Mesendoderm (in vitro differentiated cells): Measurements from ENCODE around the gene PLEKHA4.

Experiments
- DNase-seq: peaks from one replicate; pipeline ENCODE4 v3.0.0; 2013
- H2AK5ac ChIP-seq: 2 replicates; pipeline ENCODE4 v1.6.1; 2013; ENCODE audit warnings: low read length, inconsistent platforms
- H2BK120ac ChIP-seq: 2 replicates; pipeline ENCODE4 v1.6.1; 2013; ENCODE audit warnings: low read depth, mild to moderate bottlenecking, low read length, moderate library complexity, mixed read lengths
- H2BK15ac ChIP-seq: replicated peaks from 2 replicates; pipeline ENCODE4 v1.6.1; 2013; ENCODE audit warnings: low read depth, mild to moderate bottlenecking, moderate library complexity
- H2BK5ac ChIP-seq: 2 replicates; pipeline ENCODE4 v1.6.1; 2013; ENCODE audit warnings: low read length, inconsistent platforms
- H3K18ac ChIP-seq: 2 replicates; pipeline ENCODE4 v1.6.1; 2013; ENCODE audit warnings: mild to moderate bottlenecking, low read length, mixed read lengths
- H3K23ac ChIP-seq: one replicate; pipeline ENCODE4 v1.6.1; 2013; ENCODE audit warnings: low read length
- H3K27ac ChIP-seq: 2 replicates; pipeline ENCODE4 v1.5.1; 2013; ENCODE audit warnings: low read depth, mild to moderate bottlenecking, inconsistent platforms, low read length, moderate library complexity
- H3K27me3 ChIP-seq: 2 replicates; pipeline ENCODE4 v1.6.1; 2013; ENCODE audit warnings: low read length, control low read depth, mild to moderate bottlenecking, inconsistent platforms; ENCODE audit not compliant: insufficient read depth, poor library complexity
- H3K36me3 ChIP-seq: 2 replicates; pipeline ENCODE4 v1.6.1; 2013; ENCODE audit warnings: low read length, inconsistent platforms; ENCODE audit not compliant: control insufficient read depth, insufficient read depth
- H3K4ac ChIP-seq: one replicate; pipeline ENCODE4 v1.6.1; 2013; ENCODE audit warnings: low read depth, mild to moderate bottlenecking, low read length, moderate library complexity
- H3K4me1 ChIP-seq: 2 replicates; pipeline ENCODE4 v1.6.1; 2013; ENCODE audit warnings: low read depth, low read length, inconsistent platforms; ENCODE audit not compliant: control insufficient read depth
- H3K4me2 ChIP-seq: 2 replicates; pipeline ENCODE4 v1.6.1; 2013; ENCODE audit warnings: low read length
- H3K4me3 ChIP-seq: 2 replicates; pipeline ENCODE4 v1.5.1; 2013; ENCODE audit warnings: mild to moderate bottlenecking, low read length
- H3K56ac ChIP-seq: one replicate; pipeline ENCODE4 v1.6.1; 2013; ENCODE audit warnings: low read length
- H3K79me1 ChIP-seq: 2 replicates; pipeline ENCODE4 v1.6.1; 2013; ENCODE audit warnings: low read length, inconsistent platforms
- H3K79me2 ChIP-seq: 2 replicates; pipeline ENCODE4 v1.6.1; 2013; ENCODE audit warnings: mild to moderate bottlenecking, low read length; ENCODE audit not compliant: control insufficient read depth, insufficient read depth
- H3K9ac ChIP-seq: 2 replicates; pipeline ENCODE4 v1.6.1; 2013; ENCODE audit warnings: low read length, inconsistent platforms
- H4K5ac ChIP-seq: one replicate; pipeline ENCODE4 v1.6.1; 2013; ENCODE audit warnings: low read length
- H4K8ac ChIP-seq: one replicate; pipeline ENCODE4 v1.6.1; 2013; ENCODE audit warnings: low read depth, mild to moderate bottlenecking, control low read depth, low read length, moderate library complexity
- WGBS: extraction: QIAGEN DNeasy Blood & Tissue Kit; methylation state at CpG from one replicate; pipeline ENCODE4 v1.1.7; 2013; ENCODE audit warnings: low lambda C conversion rate, missing lambda C conversion rate; ENCODE audit not compliant: insufficient coverage; ENCODE audit errors: extremely low coverage; 5-methylcytosine and 5-hydroxymethylcytosine counted together

The PLEKHA4 gene

DNA sequence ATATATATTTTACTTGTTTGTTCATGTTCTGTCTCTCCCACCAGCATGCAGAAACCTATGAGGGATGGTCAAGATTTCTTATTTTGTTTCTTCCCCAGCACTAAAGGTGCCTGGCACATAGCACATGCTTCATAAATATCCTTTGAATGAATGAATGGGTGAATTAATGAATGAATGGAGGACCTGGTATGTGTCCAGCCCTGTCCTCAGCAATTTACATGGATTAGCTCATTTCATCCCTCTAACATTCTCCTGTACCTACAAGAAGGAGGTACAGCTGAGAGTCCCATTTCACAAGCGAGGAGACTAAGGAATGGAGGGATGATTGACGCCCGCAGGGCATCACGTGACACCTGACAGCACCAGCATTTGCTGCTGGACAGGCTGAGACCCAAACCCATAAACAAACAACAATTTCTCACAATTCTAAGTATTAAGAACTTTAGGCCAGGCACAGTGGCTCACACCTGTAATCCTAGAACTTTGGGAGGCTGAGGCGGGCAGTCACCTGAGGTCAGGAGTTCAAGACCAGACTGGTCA lies 50.8 kb downstream of the PLEKHA4 start:
- no peak overlapping the region for H2BK5ac ChIP-seq
- no peak overlapping the region for H3K56ac ChIP-seq
- no peaks in the 10 kb centered on the region for H3K79me2 ChIP-seq
- H3K9ac ChIP-seq: no peak overlapping the region
- H4K8ac ChIP-seq: no peak overlapping the region
- no peak overlapping the region for H2BK120ac ChIP-seq
- no peak overlapping the region for H3K18ac ChIP-seq
- H3K4me2 ChIP-seq: no peak overlapping the region
- no peak overlapping the region for H3K27ac ChIP-seq
- H3K27me3 ChIP-seq: no peaks in the 10 kb centered on the region
- no peak overlapping the region for H3K23ac ChIP-seq
- no peak overlapping the region for H2AK5ac ChIP-seq
- no peak overlapping the region for H4K5ac ChIP-seq
- no peaks in the 10 kb centered on the region for H3K79me1 ChIP-seq
- H3K4ac ChIP-seq: no peak overlapping the region
- no peak overlapping the region for H2BK15ac ChIP-seq
- WGBS: no CpG with 5 or more reads among the region's 5 CpGs
- no peaks in the 10 kb centered on the region for H3K36me3 ChIP-seq
- no peak for DNase-seq
- no peaks in the 10 kb centered on the region for H3K4me1 ChIP-seq
- no peak overlapping the region for H3K4me3 ChIP-seq

DNA sequence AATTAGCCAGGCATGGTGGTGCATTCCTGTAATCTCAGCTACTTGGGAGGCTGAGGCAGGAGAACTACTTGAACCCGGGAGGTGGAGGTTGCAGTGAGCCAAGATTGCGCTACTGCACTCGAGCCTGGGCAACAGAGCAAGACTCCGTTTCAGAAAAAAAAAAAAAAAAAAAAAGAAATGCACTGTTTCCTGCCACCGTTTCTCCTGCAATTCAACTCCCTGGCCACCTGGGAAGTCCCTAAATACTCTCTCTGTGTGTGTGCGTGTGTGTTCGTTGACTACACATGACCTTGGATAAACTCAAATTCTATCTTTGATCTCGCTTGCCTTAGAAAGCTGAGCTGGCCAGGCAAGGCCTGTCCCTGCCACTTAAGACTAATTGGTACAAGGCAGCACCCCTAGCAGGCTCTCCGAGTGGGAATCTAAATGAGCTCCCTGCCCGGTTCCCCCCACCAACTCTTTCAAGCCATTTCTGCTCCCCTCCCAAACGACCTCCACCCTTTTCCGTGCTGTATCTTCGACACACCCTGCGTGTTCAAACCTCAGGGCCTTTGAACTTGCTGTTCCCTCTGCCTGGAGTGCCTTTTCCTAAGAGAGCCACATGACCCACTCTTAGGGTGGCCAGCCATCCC lies 52.4 kb downstream of the PLEKHA4 start:
- no peak overlapping the region for H2AK5ac ChIP-seq

DNA sequence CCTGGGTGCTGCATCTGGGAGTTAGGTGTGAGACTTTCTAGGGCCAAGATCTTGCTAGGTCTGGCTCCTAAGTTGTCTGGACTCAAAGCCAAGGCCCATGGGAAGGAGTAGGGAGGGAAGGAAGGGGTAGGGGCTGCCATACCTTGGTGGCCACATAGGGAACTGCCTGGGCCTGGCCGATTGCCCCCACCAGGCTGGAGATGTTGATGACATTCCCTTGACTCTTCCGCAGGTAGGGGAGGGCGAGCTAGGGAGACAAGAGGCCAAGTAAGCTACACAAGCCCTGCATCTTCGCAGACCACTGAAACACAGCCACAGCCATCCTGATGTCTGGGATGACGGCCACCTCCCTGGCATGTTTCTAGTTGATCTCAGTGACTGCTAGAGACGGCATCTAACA lies 53.5 kb downstream of the PLEKHA4 start:
- no peak overlapping the region for H3K9ac ChIP-seq
- no peak overlapping the region for H2AK5ac ChIP-seq
- H3K23ac ChIP-seq: no peak overlapping the region
- H3K4me2 ChIP-seq: no peak overlapping the region
- H2BK5ac ChIP-seq: no peak overlapping the region
- no peak overlapping the region for H3K27ac ChIP-seq
- DNase-seq: peak; percentile 45
- H3K4ac ChIP-seq: no peak overlapping the region
- no CpG with 5 or more reads among the region's 6 CpGs for WGBS
- no peaks in the 10 kb centered on the region for H3K36me3 ChIP-seq
- H4K8ac ChIP-seq: no peak overlapping the region
- H3K27me3 ChIP-seq: no peaks in the 10 kb centered on the region
- no peak overlapping the region for H2BK120ac ChIP-seq
- H2BK15ac ChIP-seq: no peak overlapping the region
- no peaks in the 10 kb centered on the region for H3K4me1 ChIP-seq
- H3K79me2 ChIP-seq: no peaks in the 10 kb centered on the region
- no peaks in the 10 kb centered on the region for H3K79me1 ChIP-seq
- H3K4me3 ChIP-seq: no peak overlapping the region
- H4K5ac ChIP-seq: no peak overlapping the region
- H3K18ac ChIP-seq: no peak overlapping the region
- no peak overlapping the region for H3K56ac ChIP-seq

More for the DNA sequence above, 52.4 kb downstream of the PLEKHA4 start:
- Histone ChIP-seq H3K27ac (no peak overlapping the region), H2BK15ac (no peak overlapping the region), H3K27me3 (no peaks in the 10 kb centered on the region), H3K56ac (no peak overlapping the region), H3K79me2 (no peaks in the 10 kb centered on the region), H3K18ac (no peak overlapping the region), H3K4ac (no peak overlapping the region), H3K4me1 (no peaks in the 10 kb centered on the region), H3K36me3 (no peaks in the 10 kb centered on the region), H3K9ac (no peak overlapping the region), H3K23ac (no peak overlapping the region), H2BK5ac (no peak overlapping the region), H4K5ac (no peak overlapping the region), H3K4me3 (no peak overlapping the region), H3K4me2 (no peak overlapping the region), H4K8ac (no peak overlapping the region), H2BK120ac (no peak overlapping the region), H3K79me1 (no peaks in the 10 kb centered on the region)
- peak; percentile 35 for DNase-seq
- WGBS: no CpG with 5 or more reads among the region's 14 CpGs

DNA sequence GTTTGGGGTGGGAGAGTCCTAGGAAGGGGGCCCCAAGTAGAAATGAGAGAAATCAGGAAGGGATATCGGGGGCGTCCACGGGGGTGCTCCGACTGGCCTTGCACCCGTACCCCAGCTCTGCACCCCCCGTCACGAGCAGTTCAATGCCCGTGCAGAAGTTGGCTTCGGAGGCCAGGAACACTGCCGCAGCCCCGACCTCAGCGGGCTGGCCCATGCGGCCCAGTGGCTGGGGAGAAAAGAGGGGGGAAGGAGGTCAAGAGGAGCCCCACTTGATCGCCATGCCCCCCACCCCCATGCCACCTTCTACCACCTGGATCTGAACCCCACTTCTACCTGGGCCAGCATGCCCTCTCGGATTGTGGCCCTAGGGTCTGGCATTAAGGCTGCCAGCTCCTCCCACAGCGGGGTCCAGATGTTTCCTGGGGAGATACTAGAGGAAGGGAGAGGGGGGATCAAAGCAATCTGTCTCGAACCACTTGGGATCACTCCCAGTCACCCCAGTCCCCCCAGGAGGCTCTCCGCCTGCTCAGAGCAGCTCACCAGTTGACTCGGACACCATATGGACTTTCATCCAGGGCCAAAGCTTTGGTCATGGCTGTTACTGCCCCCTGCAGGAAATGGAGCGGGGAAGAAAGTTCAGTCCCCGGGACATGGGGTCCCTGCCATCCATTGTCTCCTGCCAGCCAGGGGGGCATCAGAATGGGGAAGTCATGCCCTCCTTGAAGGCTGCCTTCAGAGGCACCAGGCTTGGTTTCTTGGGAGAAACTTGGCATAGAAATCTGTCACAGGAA lies 55.1 kb downstream of the PLEKHA4 start:
- Histone ChIP-seq H3K4ac (no peak overlapping the region), H3K79me1 (no peaks in the 10 kb centered on the region), H3K23ac (no peak overlapping the region), H2BK15ac (no peak overlapping the region), H2AK5ac (no peak overlapping the region), H3K79me2 (no peaks in the 10 kb centered on the region), H3K27ac (no peak overlapping the region), H2BK120ac (no peak overlapping the region), H3K56ac (no peak overlapping the region), H3K4me1 (no peaks in the 10 kb centered on the region), H3K27me3 (no peaks in the 10 kb centered on the region), H2BK5ac (no peak overlapping the region), H3K4me2 (no peak overlapping the region), H3K4me3 (no peak overlapping the region), H3K36me3 (no peaks in the 10 kb centered on the region), H4K5ac (no peak overlapping the region), H3K18ac (no peak overlapping the region), H3K9ac (no peak overlapping the region), H4K8ac (no peak overlapping the region)
- no CpG with 5 or more reads among the region's 21 CpGs for WGBS
- peak; percentile 58 for DNase-seq

DNA sequence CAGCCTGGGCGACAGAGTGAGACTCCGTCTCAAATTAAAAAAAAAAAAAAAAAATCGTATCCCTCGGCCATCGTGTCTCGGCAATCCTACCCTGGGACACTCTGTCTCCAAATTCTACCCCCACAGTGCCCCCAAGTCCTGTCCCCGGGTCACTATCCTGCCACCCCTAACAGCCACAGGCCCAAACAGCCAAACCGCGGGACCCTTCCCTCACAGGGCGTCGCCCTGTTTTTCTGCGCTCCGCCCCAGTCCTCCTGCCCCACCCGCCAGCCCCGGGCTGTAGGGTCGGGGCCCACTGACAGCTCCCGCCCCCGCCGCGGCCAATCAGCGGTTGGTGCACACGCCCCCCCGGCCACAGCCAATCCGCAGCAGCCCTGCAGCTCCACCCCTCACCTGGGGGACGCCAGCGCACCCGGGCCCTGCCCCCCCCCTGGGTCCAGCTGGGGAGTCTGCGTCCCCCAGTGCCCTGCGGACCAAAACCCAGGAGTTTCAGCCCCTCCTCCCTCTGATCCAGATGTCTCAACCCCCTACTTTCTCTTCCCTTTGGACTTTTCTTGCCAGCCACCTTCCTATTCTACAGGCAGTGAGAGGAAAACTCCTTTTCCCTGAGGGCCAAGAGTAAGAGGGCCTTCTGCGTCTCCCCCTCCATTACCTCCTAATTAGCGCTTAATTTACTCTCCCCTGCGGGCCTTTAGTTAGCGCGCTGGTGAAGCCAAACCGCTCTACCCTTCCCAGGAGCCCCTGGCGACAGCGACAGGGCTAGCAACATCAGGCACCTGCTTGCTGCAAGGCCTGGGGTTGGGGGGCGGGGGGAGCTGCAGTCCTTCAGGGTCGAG lies 56.1 kb downstream of the PLEKHA4 start:
- Histone ChIP-seq H2BK5ac (no peak overlapping the region), H3K23ac (no peak overlapping the region), H3K4me2 (peak overlapping the region; percentile 54), H2AK5ac (no peak overlapping the region), H2BK120ac (no peak overlapping the region), H3K4me3 (no peak overlapping the region), H3K4me1 (no peaks in the 10 kb centered on the region), H3K27me3 (no peaks in the 10 kb centered on the region), H3K79me2 (no peaks in the 10 kb centered on the region), H3K4ac (no peak overlapping the region), H3K27ac (peak overlapping the region; percentile 52), H3K79me1 (no peaks in the 10 kb centered on the region), H3K56ac (peak overlapping the region; percentile 60), H4K5ac (no peak overlapping the region), H3K36me3 (no peaks in the 10 kb centered on the region), H2BK15ac (no peak overlapping the region), H3K9ac (peak overlapping the region; percentile 49), H4K8ac (no peak overlapping the region), H3K18ac (no peak overlapping the region)
- no CpG with 5 or more reads among the region's 39 CpGs for WGBS
- peak; percentile 96 for DNase-seq
